GOT3 (cell line): Measurements from ENCODE around the gene KHDC1L.
"Not testable (repeated sequence)": the region's sequence is repeated elsewhere in the genome, so short reads cannot be mapped to it uniquely, and the experiment has no call there.

ENCODE experiments used
- DNase-seq: peaks from one replicate; lab custom pipeline; 2025; ENCODE audit warnings: mixed read lengths; lab: John Stamatoyannopoulos, UW

KHDC1L gene, protein sequence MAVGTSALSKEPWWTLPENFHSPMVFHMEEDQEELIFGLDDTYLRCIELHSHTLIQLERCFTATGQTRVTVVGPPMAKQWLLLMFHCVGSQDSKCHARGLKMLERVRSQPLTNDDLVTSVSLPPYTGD

DNA sequence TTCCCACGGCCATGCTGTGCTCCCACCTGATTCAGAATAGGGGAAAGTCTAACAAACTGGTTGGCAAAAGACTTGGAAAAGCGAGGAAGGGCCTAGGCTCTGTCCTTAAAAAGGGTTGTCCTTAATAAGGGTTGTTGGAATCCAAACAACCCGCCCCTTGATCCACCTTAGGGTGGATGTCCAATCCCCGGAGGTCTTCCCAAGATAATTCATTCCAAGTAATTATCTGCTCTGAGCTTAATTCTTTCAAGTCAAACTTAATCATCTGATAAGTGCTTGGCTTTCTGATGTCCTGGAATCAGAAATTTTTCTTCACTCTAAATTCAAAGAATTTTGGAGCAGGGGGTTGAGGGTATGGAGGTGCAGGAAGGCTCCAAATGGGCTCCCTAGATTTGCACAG lies at the start of gene KHDC1L:
Gene KHDC1L, minus strand, starts transcription at position 101 of the 400 bp plus-strand sequence. Its CDS starts 88 bp downstream, at position 13.
- DNase-seq: no peak

DNA sequence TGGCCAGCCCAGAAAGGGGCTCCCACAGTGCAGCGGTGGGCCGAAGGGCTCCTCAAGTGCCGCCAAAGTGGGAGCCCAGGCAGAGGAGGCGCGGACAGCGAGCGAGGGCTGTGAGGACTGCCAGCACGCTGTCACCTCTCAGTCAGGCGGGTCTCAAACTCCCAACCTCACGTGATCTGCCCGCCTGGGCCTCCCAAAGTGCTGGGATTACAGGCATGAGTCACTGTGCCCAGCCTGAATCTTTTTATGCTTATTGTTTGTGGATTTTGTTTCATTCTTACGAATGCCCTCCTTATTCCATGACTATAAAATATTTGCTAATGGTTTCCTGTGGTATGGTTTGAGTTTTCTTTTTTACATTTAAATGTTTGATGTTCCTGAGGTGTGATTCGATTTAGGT lies 44.0 kb upstream of the KHDC1L start:
- not testable (repeated sequence) for DNase-seq

DNA sequence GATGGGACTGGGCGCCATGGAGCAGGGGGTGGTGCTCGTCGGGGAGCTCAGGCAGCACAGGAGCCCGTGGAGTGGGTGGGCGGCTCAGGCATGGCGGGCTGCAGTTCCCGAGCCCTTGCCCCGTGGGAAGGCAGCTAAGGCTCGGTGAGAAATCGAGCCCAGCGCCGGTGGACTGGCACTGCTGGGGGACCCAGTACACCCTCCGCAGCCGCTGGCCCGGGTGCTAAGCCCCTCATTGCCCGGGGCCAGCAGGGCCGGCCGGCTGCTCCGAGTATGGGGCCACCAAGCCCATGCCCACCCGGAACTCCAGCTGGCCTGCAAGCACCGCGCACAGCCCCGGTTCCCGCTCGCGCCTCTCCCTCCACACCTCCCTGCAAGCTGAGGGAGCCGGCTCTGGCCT lies 43.6 kb upstream of the KHDC1L start:
- not testable (repeated sequence) for DNase-seq

DNA sequence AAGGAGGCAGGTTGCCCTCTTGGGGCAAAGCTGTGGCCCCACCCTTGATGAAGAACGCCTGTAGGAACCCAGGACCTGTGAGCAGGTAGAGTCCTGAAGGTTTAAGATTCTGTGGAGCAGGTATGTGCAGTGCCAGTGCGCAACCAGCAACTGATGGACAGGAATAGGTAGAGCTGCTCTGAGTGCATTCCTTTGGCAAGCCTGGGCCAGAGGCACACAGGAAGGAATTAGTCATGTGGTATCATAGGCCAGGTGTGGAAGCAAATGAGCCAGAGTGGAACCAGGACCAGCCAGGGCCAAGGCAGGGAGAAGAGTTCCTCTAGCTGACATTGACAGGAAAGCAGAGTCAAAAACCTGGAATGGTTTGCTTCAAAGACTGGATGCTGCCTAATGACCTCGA lies 39.1 kb upstream of the KHDC1L start:
- no peak for DNase-seq

GRCh38 chr6:73263570-73263909 lies 38.2 kb upstream of the KHDC1L start:
- no peak for DNase-seq

DNA sequence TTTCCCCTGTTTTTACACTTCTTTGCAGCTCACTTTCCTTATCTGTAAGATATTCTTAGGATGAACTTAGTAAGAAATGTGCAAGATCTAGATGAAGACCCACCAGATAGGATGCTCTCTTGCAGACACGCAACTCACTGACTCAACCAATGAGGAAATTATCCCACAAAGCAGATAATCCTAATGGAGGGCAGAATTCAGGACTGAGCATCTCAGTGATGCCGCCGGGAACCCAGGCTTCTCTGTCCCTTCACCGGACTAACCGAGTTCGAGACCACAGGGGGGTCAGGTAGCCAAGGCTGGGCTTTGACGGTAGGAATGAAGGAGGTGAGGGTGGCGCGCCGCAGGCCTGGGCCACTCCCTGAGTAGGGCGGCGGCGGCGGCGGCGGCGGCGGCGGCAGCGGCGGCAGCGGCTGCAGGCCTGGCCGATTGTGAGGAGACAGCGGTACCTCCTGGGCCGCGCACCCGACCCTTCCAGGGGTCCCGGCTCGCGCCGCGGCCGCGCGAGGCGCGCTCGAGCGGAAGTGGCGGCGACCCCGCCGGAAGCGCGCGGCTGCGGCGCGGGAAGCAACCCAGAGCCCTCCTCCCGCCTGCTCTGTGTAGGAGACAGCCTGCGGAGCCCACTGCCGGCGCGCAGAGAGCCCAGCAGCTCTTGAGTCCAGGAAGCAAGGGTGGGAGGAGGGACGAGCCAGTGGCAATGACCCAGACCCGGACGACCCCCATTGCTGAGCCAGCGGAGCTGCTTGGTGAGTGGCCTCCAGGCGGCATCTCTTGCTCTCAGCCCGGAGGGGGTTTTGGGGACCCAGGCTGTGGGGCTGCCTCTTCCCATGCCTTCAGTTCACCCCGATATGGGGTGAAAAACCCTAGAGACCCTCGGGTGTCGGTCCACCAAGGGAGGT lies 37.6 kb upstream of the KHDC1L start, which contains the start of gene KHDC1:
Gene KHDC1, minus strand, starts transcription at position 526 of the 899 bp plus-strand sequence. CDS start 20,679 bp downstream, outside the sequence.
- no peak for DNase-seq

DNA sequence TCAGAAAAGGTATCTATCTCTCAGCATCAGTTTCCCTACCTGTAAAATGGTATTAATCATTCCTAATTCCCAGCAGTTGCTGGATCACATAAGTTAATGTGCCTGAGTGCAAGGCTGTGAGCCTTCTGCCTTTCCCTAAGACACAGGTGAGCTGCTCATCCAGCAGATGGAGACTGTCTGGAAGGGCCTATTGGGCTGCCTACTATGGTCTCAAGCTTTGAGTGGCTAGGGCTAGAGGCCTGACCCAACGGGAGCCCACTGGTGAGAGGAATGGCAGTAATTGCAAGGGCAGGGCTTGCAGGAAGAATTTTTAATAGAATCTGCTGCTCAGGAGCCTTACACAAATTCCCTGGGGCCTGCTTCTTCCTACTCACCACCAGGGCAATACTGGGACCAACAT lies 33.4 kb upstream of the KHDC1L start:
- DNase-seq: no peak

DNA sequence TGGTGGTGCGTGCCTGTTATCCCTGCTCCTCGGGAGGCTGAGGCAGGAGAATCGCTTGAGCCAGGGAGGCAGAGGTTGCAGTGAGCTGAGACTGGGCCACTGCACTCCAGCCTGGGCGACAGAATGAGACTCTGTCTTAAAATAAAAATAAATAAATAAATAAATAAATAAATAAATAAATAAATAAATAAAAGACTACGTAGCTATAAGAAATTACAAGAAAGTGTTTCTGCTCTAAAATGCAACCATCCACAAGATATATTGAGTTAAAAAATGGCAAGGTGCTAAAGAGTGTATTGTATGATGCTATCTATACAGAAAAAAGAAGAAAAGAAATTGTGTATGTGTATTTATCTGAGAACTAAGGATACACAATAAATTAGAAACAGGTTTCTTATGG lies 29.0 kb upstream of the KHDC1L start:
- not testable (repeated sequence) for DNase-seq

DNA sequence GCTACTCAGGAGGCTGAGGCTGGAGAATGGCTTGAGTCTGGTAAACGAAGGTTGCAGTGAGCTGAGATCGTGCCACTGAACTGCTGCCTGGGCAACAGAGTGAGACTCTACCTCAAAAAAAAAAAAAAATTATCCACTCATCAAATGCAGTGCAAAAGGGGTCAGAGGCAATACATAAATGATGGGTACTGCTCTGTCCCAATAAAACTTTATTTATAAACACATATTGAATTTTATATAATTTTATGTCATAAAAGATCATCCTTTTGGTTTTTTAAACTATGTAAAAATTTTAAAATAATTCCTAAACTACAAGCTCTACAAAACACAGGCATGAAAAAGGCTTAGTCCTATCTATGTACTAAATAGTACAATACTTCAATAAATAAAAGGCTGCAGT lies 27.4 kb upstream of the KHDC1L start:
- no peak for DNase-seq

GRCh38 chr6:73250016-73250415 lies 24.7 kb upstream of the KHDC1L start:
- no peak for DNase-seq

GRCh38 chr6:73248192-73248903 lies 23.1 kb upstream of the KHDC1L start:
- DNase-seq: no peak

- DNase-seq: no peak
These were observed 16.7 kb upstream of the KHDC1L start for GRCh38 chr6:73242001-73242400.

GRCh38 chr6:73240730-73241129 lies 15.4 kb upstream of the KHDC1L start:
- DNase-seq: no peak

- DNase-seq: no peak
These were observed 11.0 kb upstream of the KHDC1L start for GRCh38 chr6:73236144-73236750.

GRCh38 chr6:73234733-73235132 lies 9.4 kb upstream of the KHDC1L start:
- DNase-seq: no peak

DNA sequence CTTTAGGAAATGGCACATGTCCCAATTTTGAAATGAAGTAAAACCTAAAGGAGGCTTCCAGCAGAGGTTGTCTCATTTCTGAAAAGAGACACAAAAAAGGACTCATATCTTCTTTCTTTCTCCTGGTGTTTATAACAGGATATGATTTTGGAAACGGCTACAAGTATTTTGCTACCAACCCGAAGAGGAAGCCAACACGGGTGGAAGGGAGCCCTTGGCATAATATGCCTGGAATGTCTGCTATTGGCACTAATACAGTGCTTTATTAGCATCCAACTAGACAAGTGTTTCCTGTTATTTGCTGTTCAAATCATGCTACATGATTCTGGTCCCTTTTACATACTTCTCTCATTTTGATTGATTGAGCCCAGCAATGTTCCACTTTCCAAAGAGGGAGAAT lies 8.7 kb upstream of the KHDC1L start:
- not testable (repeated sequence) for DNase-seq

GRCh38 chr6:73233048-73233447 lies 7.8 kb upstream of the KHDC1L start:
- DNase-seq: no peak

DNA sequence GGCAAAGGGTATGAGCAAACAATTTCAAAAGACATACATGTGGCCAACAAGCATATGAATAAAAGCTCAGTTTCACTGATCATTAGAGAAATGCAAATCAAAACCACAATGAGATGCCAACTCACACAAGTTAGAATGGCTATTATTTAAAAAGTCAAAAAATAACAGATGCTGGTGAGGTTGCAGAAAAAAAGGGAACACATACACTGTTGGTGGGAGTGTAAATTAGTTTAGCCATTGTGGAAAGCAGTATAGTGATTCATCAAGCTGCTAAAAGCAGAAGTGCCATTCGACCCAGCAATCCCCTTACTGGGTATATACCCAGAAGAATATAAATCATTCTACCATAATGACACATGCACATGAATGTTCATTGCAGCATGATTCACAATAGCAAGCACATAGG lies 6.7 kb upstream of the KHDC1L start:
- no peak for DNase-seq

DNA sequence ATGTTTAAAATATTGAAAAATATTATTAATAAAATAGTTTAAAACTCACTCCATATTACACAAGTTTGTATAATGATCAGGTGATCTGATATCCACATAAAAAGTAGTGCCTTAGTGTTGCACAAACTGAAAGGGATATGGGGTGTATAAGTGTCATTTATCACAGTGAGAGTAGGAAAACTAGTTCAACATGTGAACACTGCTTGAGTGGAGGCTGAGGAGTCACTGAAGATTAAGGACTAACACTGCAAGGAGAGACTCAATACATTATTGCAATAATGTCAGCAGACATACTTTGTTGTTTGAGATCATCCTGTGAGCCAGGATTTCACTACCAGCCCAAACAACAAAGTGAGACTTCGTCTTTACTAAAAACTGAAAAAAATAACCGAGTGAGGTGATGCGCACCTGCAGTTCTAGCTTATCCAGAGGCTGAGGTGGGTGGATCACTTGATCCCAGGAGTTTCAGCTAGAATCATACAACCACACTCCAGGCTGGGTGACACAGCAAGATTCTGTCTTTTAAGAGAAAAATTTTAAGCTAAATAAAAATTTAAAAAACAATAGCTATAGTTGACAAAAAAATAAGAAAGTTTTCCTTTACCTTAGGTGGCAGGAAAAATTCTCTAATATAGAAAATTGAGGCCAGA lies 2.4 kb upstream of the KHDC1L start:
- DNase-seq: no peak

GRCh38 chr6:73216859-73217258 lies 8.4 kb downstream of the KHDC1L start:
- no peak for DNase-seq

- DNase-seq: no peak
These were observed 16.2 kb downstream of the KHDC1L start for GRCh38 chr6:73209117-73209516.
